Astrocyte (in vitro differentiated cells and primary cell): ENCODE data around the gene ZBTB18.

ENCODE experiments used
- CTCF ChIP-seq: IDR thresholded peaks from 2 replicates; pipeline ENCODE4 v1.5.1; 2011; ENCODE audit warnings: low read depth, mild to moderate bottlenecking, inconsistent platforms, low read length, moderate library complexity; ENCODE audit not compliant: insufficient read depth
- EZH2 ChIP-seq: IDR thresholded peaks from 2 replicates; pipeline ENCODE4 v1.6.1; 2012; ENCODE audit warnings: mild to moderate bottlenecking, low read length, inconsistent platforms; ENCODE audit not compliant: insufficient read depth

DNA sequence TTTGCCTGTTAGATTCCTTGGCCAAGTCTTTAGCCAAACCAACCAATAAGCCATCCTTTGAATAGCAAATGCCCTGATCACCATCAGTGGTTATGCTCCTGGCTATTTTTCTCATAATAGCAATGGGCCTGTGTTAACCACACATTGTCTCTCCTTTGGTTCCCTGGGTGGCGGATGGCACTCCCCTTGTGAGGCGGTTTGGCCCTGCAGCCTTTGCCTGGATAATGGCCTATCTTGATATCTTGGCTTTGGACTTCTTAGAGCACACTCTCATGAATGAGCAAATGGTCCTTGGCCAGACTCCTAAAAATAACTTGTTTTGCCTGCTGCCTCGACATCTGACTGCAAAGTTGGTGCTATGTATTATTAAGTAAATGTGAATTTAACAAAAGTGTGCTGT is 22.4 kb upstream of the ZBTB18 start:
- TF ChIP-seq CTCF (no peak), EZH2 (no peak)
